Brain pericyte (primary cell): ENCODE results near the gene EIF5B.
A peak's percentile ranks its signal among the peaks of the same experiment; 100 is the strongest.

Experiments used
- DNase-seq: peaks from one replicate; pipeline ENCODE4 v3.0.0-alpha.2; 2012; ENCODE audit warnings: low read depth, low spot score

Gene EIF5B

DNA sequence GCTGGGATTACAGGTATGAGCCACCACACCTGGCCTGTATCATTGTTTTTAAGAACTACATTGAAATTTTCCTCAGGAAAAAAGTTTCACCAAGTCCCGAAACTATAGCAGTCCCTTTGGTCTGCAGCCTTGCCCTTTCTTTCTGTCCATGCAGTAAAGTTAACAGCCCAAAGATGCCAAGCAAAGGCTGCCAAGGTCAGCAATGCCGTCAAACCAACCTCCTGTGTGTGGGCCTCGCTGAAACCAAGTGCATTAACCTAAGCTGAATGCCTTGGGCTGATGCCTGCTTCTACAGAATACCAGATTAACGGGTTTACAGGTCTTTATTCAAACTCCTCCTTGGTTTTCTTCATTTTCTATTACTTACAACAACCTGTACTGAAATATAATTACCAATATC is 73.1 kb downstream of the EIF5B start:
- no peak for DNase-seq

DNA sequence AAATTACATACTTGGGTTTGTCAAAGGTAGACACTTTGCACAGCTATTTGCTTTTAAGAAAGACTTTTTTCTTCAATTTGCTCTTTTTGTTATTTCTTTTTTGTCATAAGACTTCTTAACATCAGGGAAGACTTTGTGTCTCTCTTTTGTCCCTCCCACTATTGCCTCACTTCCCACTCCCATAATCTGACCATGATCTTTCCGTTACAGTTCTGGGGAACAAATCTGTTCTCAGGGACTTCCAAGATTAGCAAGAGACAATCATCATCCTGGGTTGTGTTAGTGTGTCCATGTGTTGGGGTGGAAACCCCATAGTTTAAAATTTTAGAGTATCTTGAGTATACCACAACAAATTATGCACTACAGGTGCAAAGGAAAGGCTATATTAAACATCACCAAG is 77.4 kb downstream of the EIF5B start:
- DNase-seq, result no peak

DNA sequence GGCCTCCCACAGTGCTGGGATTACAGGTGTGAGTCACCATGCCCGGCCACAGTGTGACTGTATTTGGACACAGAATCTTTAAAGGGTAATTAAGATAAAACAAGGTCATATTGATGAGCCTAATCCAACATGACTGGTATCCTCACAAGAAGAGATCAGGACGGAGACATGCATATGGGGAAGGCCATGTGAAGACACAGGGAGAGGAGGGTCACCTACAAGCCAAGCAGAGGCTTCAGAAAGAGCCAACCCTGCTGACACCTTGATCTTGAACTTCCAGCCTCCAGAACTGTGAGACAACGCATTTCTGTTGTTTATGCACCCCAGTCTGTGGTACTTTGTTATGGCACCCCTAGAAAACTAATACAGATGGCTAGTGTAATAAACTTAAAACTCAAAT is 80.2 kb downstream of the EIF5B start:
- no peak for DNase-seq

DNA sequence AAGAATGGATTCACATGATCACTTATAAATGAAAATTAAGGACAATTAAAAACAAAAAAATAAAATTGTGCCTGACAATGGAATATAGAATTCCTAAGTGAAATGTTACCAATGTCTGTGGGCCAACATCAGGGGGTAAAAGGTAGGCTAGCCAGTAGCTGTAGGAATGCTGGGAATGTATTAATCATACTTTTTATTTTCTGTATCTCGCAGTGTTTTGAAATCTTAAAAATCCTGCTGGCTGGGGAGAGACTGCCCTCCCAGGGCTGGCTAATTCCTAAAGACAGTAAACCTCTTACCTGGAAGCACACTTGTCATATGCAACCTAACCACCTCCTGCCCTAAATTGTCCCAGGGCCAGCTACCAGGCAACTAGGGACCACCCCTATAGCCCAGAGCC is 82.8 kb downstream of the EIF5B start:
- no peak for DNase-seq

DNA sequence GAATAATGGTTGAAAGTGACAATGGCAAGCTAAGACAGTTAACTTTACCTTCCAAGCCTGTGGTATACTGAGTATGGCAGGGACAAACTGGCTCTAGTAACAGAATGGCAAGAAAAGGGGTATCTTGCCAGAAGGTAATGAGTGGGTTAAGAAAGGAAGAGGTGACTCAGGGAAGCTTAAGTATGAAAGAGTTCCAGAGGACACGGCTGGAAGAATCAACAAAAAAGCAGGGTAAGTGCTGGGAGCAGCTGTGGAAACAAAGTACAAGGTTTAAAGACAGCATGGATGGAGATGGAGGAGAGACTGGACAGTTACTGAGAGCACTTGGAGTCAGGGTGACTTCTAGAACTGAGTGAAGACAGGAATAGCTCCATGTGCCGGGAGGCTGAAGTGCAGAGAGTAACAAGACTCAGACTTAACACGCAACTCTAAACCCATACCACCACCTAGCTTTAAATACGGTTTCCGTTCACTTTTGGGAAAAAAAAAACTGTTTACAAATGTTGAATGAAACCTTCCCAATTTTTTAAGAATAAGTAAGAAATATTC is 83.6 kb downstream of the EIF5B start:
- peak; percentile 18 for DNase-seq

DNA sequence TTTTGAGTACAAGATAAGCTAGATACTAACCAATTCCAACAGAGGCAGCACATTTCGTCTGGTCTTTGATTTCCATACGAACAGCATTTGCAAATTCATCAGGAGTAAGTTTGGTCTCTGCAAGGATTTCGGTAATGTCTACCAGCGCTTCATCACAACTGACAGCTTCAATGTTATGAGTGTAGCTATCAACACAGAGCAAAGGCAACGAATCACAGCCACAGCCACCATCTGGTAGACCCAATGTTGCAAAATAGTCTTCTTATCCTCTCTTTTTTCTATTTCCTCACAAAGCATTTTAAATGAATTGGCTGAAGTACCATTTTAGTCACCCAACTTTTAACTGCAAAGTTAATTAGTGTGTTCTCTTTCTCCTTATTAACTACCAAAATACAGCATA is 84.3 kb downstream of the EIF5B start:
- no peak for DNase-seq

DNA sequence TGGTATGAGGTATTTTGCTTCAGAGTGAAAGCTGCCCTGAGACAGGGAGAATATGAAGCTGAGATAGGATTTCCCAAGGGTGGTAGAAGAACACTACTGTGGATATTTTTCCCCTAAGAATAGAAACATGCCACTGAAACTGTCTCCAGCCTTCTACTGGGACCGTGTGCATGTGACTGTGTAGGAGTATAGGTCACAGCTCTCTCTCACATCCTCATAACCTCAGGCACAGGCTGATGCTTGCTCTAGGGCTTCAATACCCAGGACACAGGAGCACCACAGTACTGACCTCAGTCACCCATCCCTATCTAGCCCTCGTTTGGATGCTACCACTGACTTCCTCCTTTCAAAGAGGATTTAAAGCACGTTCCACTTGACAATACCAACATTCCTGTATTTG is 85.4 kb downstream of the EIF5B start:
- no peak for DNase-seq

DNA sequence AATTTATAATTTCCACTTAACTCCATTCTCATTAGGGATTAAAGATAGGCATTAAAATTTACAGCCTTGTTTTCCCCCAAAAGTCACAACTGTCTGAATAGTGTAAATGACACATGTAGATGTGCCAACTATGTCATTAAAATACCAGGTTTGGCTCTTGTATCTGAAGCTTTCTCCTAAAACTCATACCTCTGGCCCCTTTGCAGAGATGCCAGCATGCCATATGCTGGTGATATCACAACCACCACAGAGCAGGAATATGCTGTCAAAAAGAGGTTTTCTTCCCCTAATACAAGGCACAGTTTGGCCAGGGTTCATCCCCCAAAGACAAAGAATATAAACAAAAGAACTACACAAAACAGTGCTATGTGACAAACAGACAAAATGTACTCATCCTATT is 87.2 kb downstream of the EIF5B start:
- no peak for DNase-seq

DNA sequence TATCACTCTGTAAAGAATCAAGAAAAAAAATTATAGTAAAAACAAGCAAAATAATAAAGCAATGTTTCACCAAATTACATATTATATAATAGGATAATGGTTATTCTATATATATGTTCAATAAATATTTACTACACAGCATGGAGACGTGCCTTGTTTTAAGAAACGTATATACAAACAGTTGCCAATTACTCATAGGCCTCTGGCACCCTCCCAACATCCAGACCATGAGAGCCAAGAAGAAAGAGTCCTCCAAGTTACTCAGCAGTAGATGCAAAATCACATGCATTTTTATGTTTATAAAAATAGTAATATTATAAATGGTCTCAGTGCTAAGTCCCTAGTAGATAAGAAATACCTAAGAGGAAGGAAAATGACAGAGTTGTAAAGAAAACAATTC is 87.8 kb downstream of the EIF5B start:
- peak; percentile 12 for DNase-seq

DNA sequence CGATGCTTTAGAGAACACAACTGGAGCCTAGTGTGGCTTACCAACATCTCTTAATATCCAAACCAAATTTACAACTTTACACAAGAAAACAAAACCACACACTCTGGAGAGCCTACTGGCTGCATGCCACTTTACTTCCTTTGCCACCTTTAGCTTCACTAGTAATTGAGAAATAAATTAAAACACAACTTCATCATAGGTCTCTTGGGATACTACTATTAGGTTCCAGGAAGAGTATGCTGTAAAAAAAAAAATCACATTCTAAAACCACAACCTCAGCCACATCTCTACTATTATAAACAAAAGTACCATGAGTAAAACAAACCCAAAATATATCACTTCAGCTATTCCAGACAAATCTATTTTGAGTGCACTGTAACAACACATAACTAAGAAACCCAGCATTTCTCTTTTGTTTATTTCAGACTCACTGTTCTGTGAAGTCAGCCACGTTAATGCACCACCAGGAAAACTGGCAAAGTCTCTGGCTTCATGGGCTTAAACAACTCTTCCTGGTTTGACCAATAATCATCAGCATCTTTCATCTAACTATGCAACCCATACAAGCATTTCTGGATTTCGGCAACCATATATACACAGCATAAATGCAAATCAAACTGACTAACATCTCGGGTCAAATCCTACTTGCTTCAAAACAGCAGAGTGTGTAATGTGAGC is 93.6 kb downstream of the EIF5B start:
- peak; percentile 13 for DNase-seq

DNA sequence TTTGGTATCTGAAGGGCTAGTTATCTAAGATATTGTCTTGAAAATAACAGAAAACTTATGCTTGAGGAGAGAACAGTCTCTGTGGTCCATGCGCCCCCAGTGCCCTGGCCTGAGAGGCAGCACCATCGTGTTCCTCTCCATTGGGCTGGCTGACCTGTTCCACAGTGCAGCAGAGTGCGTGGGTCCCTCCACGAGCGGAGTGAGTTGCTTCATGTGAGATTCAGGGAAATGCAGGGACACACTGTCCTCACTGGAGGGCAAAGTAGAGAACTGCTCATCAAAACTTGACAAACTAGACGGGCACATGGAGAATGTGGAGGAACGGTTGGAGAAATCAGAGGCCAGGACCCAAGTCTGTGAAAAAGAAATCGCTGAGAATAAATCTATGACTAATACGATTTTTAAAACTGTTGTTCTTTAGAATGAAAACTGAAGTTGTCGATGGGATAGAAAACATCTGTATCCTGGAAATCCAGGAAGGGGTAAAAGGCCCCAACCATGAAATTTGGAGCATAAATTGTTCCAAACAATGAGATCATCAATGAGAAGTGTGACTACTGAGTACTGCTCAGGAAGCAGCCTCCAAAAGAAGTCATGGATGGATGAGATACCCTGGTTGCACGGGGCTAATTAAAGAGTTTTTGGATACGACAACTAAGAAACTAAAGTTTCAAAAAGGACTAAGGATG is 94.5 kb downstream of the EIF5B start:
- no peak for DNase-seq

DNA sequence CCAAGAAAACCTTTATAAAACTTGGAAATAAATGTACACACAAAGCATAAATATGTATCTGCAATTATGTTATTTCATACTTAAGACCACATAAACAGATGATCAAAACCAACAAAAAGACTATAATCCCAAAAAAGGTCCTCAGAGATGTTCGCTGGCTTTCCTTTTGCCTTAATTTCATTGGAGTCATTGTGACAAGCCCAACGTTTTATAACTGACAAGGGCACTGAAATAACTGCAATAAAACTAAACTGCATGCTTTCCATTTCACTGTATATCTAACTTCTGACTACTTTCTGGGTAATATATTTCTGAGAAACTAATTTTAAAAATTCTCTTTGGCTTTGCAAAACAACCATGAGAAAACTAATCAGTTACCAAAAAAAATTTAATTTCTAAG is 96.2 kb downstream of the EIF5B start:
- no peak for DNase-seq

DNA sequence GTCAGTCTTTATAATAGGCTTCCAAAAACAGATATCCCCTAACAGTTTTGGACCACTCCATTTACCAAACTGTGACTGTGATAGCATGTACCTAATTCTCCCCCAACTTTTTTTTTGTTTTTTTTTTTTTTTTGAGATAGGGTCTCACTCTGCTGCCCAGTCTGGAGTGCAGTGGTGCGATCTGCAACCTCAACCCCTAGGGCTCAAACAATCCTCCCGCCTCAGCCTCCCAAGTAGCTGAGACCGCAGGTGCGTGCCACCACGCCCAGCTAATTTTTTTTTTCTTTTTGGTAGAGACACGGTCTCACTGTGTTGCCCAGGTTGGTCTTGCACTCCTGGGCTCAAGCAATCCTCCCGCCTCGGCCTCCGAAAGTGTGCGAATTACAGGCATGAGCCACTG is 99.7 kb downstream of the EIF5B start:
- DNase-seq, result no peak

DNA sequence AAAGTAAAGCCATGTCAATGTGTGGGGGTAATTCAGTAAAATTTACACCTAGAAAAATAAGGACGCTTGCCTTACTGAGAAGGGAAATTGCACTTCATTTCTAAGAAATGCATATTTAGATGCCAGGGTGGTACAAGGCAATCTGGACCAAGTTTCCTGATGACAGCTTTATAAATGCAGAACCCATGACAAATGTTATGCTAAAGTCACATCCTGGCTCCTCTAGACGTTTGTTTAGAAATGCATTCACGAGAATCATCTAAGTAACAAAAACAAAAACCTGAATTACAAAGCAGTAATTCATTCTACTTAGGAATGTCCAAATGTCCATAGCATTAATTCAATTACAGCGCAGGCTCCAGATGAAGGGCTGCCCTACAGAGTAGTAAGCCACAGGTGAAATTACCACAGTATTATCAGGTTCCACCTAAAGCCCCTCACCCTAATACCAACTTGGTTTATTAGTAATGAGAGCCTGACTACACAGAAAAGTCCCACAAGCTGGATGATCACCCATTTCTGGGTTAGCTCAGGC is 102.8 kb downstream of the EIF5B start:
- DNase-seq, result no peak

DNA sequence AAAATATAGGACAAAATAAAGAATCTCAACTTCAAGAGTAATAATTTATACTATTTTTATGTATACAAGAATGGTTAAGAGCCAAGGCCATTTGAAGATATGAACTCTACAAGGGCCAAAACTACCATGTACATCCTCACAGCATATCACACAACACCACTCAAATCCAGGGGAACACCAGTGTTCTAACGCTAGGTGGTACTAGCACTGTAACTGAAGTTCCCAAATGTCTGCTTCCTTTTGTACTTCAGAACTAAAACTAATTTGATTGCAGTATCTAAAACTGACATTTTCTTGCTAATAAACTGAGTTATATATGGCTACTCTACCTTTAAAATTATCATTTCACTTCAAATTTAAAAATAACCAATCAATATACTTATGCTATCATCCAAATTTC is 105.6 kb downstream of the EIF5B start:
- DNase-seq, result no peak

DNA sequence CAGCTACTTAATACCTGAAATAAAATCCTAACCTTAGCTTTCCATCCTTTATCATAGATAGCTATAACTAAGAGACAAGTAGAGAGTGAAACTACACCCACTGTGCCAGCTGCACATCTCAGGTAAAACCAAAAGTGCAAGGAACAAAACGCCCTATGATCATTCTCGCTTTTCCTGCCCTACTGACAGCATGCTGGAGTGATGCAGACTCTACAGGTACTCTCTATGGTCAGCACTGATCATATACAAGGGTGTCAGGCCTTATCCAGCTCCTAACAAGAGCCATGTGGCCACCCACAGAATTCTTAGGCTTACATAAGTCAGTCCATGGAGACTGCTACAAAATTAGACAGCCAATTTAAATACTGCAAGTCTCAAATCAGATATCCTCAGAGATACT is 107.0 kb downstream of the EIF5B start:
- no peak for DNase-seq

DNA sequence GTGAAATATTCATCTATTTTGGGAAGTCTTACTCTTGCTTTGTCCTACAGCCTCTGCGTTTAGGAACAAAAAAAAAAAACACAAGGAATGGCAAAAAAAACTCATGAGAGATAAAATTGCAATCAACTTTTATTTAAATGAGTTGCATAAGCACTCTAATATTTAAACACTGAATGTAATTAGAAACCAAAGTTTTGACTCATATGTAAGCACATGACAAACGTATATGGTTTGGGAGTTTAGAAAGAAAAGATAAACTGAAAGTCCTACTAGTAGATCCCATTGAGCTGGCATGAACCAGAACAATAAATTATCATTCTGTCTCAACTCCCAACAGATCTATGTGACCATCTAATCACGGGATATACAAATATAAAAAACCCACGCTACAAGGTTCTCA is 107.9 kb downstream of the EIF5B start:
- no peak for DNase-seq

DNA sequence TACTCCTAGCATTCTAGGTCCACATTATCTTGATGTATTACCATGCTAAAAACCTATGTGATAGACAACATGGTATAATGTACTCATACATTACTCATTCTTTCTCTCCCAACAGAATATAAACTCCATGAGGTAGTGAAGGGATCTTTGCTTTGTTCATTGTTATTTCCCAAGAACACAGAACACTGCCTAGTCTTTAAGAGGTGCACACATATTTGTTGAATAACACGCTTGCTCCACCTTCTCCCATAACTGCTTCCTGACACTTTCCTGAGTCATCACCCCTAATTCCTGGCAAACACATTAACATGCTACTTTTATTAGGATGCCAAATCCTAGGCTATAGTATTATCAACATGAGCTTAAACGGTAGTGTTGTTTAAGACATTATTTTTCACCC is 111.4 kb downstream of the EIF5B start:
- no peak for DNase-seq

DNA sequence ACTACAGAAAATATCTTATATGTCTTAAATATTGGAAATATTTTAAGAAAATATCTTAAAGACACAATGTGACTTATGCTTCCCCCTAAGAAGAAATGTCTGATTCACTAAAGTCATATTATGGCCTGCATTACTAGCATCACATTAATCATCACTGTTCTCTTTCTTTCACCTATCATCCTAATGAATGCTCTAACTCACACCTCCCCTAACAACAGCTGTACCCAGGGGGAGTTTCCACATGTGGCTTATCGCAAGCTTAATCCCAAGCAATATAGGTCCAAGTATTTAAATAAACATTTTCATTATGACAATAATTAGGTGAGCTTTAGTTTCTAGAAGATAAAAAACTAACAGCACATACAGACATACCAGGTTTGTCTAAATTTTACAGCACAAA is 113.0 kb downstream of the EIF5B start:
- DNase-seq, result no peak
